ENCODE results near the gene NBEAL2. TPM values are rescaled to one million over a fixed set of nuclear protein-coding genes. Genes with fewer than 3 reads are reported as not detected.
"Not testable (repeated sequence)": the region's sequence is repeated elsewhere in the genome, so short reads cannot be mapped to it uniquely, and the experiment has no call there.

Gene NBEAL2
- total and polyA plus RNA-seq, 8 donors = 59.3 to 148 (median 84.3) TPM

DNA sequence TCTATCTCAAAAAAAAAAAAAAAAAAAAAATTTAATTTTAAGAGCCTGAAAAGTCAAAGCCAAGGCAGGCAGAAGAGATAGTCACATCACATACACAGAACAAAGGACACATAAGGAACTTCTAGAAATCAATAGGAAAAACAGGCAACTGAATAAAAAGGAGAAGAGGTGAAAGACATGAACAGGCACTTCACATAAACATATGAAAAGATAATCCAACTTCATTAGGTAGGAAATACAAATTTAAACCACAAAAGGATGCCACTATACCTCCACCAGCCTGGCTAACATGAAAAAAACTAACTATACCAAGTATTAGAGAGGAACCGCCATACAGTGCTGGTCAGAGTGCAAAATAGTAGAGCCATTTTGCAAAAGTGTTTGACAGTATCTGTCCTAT lies 17.0 kb upstream of the NBEAL2 start:
- Histone ChIP-seq H3K9me3 (no peaks in the 10 kb centered on the region), H3K27ac (peak overlapping the region in 1 of 2 donors; percentile 37), H3K4me3 (no peak overlapping the region), H3K4me1 (peaks cover 39 to 80% of the 10 kb centered on the region in 2 donors), H3K36me3 (no peaks in the 10 kb centered on the region), H3K27me3 (no peaks in the 10 kb centered on the region)
- TF ChIP-seq, protein P1, sequence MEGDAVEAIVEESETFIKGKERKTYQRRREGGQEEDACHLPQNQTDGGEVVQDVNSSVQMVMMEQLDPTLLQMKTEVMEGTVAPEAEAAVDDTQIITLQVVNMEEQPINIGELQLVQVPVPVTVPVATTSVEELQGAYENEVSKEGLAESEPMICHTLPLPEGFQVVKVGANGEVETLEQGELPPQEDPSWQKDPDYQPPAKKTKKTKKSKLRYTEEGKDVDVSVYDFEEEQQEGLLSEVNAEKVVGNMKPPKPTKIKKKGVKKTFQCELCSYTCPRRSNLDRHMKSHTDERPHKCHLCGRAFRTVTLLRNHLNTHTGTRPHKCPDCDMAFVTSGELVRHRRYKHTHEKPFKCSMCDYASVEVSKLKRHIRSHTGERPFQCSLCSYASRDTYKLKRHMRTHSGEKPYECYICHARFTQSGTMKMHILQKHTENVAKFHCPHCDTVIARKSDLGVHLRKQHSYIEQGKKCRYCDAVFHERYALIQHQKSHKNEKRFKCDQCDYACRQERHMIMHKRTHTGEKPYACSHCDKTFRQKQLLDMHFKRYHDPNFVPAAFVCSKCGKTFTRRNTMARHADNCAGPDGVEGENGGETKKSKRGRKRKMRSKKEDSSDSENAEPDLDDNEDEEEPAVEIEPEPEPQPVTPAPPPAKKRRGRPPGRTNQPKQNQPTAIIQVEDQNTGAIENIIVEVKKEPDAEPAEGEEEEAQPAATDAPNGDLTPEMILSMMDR (IDR thresholded peaks at IDR 0.05) = no peak
- no peak for DNase-seq
- intact Hi-C loops (cut with DNase I) = no loop called here
- ATAC-seq = no peak

- no peaks in the 10 kb centered on the region for H3K9me3 ChIP-seq
- H3K36me3 ChIP-seq = no peaks in the 10 kb centered on the region
- TF ChIP-seq, protein P1 (IDR thresholded peaks at IDR 0.05) = no peak
- intact Hi-C loops (cut with DNase I) = no loop called here
- H3K27ac ChIP-seq = peak overlapping the region in 1 of 2 donors; percentile 37
- ATAC-seq = no peak
- peaks cover 39 to 83% of the 10 kb centered on the region in 2 donors for H3K4me1 ChIP-seq
- DNase-seq = no peak
- H3K4me3 ChIP-seq = no peak overlapping the region
- no peaks in the 10 kb centered on the region for H3K27me3 ChIP-seq
These were observed 16.5 kb upstream of the NBEAL2 start for GRCh38 chr3:46962990-46963389.

- H3K4me3 ChIP-seq; intact Hi-C loops (cut with DNase I); H3K9me3 ChIP-seq; ATAC-seq; DNase-seq; H3K27me3 ChIP-seq; H3K36me3 ChIP-seq: not testable (repeated sequence)
- peaks cover 35 to 86% of the 10 kb centered on the region in 2 donors for H3K4me1 ChIP-seq
- H3K27ac ChIP-seq = peak overlapping the region in 1 of 2 donors; percentile 82
These were observed 15.4 kb upstream of the NBEAL2 start for GRCh38 chr3:46964038-46964590.

DNA sequence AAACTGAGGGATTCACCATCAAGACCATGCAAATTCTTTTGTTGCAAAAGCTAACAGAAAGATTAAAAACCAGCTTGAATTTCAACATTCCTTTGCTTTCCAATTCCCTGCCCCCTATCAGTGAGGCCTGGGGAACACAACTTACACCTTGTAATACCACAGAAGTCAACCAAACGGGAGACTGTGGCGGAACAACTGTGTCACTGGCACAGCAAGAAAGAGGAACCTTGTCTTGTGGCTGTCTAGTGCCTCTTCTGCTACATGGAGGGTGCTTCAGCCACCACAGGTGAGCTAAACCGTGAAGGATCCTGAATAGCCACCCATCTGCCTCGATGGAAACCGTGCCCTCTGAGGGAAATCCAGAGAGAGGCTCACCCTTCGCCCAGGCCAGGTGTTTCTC lies 14.3 kb upstream of the NBEAL2 start:
- Histone ChIP-seq H3K4me3 (no peak overlapping the region), H3K27ac (peak overlapping the region; percentile 60 to 82), H3K4me1 (peaks cover 25 to 84% of the 10 kb centered on the region in 2 donors), H3K9me3 (no peaks in the 10 kb centered on the region), H3K27me3 (no peaks in the 10 kb centered on the region), H3K36me3 (no peaks in the 10 kb centered on the region)
- TF ChIP-seq, protein P1 (IDR thresholded peaks at IDR 0.05) = no peak
- intact Hi-C loops (cut with DNase I) = no loop called here
- DNase-seq = no peak
- peak; percentile 54 for ATAC-seq

- intact Hi-C loops (cut with DNase I) = no loop called here
- DNase-seq = no peak
- Histone ChIP-seq H3K9me3 (no peaks in the 10 kb centered on the region), H3K27me3 (no peaks in the 10 kb centered on the region), H3K27ac (peak overlapping the region in 1 of 2 donors; percentile 82), H3K4me1 (peaks cover 22 to 84% of the 10 kb centered on the region in 2 donors), H3K4me3 (no peak overlapping the region), H3K36me3 (no peaks in the 10 kb centered on the region)
- TF ChIP-seq, protein P1 (IDR thresholded peaks at IDR 0.05) = no peak
- peak; percentile 4 for ATAC-seq
These were observed 12.7 kb upstream of the NBEAL2 start for GRCh38 chr3:46966811-46967210.
